Measurements from ENCODE around the gene AQP6.

GRCh38 chr12:49969027-49969426, 3.7 kb upstream of the AQP6 start:
- TF ChIP-seq, protein P1, sequence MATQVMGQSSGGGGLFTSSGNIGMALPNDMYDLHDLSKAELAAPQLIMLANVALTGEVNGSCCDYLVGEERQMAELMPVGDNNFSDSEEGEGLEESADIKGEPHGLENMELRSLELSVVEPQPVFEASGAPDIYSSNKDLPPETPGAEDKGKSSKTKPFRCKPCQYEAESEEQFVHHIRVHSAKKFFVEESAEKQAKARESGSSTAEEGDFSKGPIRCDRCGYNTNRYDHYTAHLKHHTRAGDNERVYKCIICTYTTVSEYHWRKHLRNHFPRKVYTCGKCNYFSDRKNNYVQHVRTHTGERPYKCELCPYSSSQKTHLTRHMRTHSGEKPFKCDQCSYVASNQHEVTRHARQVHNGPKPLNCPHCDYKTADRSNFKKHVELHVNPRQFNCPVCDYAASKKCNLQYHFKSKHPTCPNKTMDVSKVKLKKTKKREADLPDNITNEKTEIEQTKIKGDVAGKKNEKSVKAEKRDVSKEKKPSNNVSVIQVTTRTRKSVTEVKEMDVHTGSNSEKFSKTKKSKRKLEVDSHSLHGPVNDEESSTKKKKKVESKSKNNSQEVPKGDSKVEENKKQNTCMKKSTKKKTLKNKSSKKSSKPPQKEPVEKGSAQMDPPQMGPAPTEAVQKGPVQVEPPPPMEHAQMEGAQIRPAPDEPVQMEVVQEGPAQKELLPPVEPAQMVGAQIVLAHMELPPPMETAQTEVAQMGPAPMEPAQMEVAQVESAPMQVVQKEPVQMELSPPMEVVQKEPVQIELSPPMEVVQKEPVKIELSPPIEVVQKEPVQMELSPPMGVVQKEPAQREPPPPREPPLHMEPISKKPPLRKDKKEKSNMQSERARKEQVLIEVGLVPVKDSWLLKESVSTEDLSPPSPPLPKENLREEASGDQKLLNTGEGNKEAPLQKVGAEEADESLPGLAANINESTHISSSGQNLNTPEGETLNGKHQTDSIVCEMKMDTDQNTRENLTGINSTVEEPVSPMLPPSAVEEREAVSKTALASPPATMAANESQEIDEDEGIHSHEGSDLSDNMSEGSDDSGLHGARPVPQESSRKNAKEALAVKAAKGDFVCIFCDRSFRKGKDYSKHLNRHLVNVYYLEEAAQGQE (IDR thresholded peaks at IDR 0.05; ENCODE audit: low read depth), result no peak
- TF ChIP-seq TAF1 (IDR thresholded peaks at IDR 0.05; ENCODE audit: low read depth), result no peak
- TF ChIP-seq CEBPB (IDR thresholded peaks at IDR 0.05), result no peak
